HepG2 (cell line): ENCODE measurements around the gene FCER1G. TPM values are rescaled to one million over a fixed set of nuclear protein-coding genes. Genes with fewer than 3 reads are reported as not detected.
A peak's percentile ranks its signal among the peaks of the same experiment; 100 is the strongest.

Experiments
- AKAP8 ChIP-seq: sonication (generic); formaldehyde crosslinking; IDR thresholded peaks from 2 replicates; pipeline ENCODE4 v1.5.1; 2020; ENCODE audit warnings: mild to moderate bottlenecking, missing genetic modification reagents
- BRD4 ChIP-seq: sonication (generic); formaldehyde crosslinking; IDR thresholded peaks from 2 replicates; pipeline ENCODE4 v1.4.0; 2020; ENCODE audit warnings: missing genetic modification reagents
- CEBPB ChIP-seq: IDR thresholded peaks from 2 replicates; pipeline ENCODE4 v1.6.1; 2011; ENCODE audit warnings: low read depth, low read length, improper control_type of control experiment, borderline replicate concordance
- ETV5 ChIP-seq: IDR thresholded peaks from 2 replicates; pipeline ENCODE4 v1.6.1; 2018; ENCODE audit warnings: missing biosample characterization, missing genetic modification reagents, inconsistent platforms, borderline replicate concordance
- FOXP1 ChIP-seq, 2 experiments: fragments of 450-650 bp in 1 of 2; IDR thresholded peaks; 2 replicates each; pipeline ENCODE4 v1.6.1; 2017 to 2018; ENCODE audit warnings: antibody characterized with exemption in 1 of 2
- GABPB1 ChIP-seq: IDR thresholded peaks from 2 replicates; pipeline ENCODE4 v1.6.1; 2016; ENCODE audit warnings: mild to moderate bottlenecking, missing genetic modification reagents, moderate library complexity, missing compliant biosample characterization
- HDAC1 ChIP-seq: sonication (generic); formaldehyde crosslinking; IDR thresholded peaks from 2 replicates; pipeline ENCODE4 v1.5.1; 2020; ENCODE audit warnings: mild to moderate bottlenecking, missing genetic modification reagents
- MZF1 ChIP-seq: sonication (generic); formaldehyde crosslinking; IDR thresholded peaks from 2 replicates; pipeline ENCODE4 v1.8.1; 2023; ENCODE audit warnings: mild to moderate bottlenecking, missing genetic modification reagents, borderline replicate concordance
- NFE2L1 ChIP-seq: sonication (generic); formaldehyde crosslinking; IDR thresholded peaks from 2 replicates; pipeline ENCODE4 v1.4.0; 2020; ENCODE audit warnings: missing genetic modification reagents, mild to moderate bottlenecking, borderline replicate concordance
- NKX3-1 ChIP-seq: sonication (generic); formaldehyde crosslinking; IDR thresholded peaks from 2 replicates; pipeline ENCODE4 v1.5.0; 2020; ENCODE audit warnings: missing genetic modification reagents
- PHF21A ChIP-seq: sonication (generic); formaldehyde crosslinking; IDR thresholded peaks from 2 replicates; pipeline ENCODE4 v1.5.0; 2020; ENCODE audit warnings: mild to moderate bottlenecking, missing genetic modification reagents
- SALL2 ChIP-seq: sonication (generic); formaldehyde crosslinking; IDR thresholded peaks from 2 replicates; pipeline ENCODE4 v1.8.1; 2023; ENCODE audit warnings: mild to moderate bottlenecking, missing genetic modification reagents, inconsistent platforms
- SCMH1 ChIP-seq: sonication (generic); formaldehyde crosslinking; IDR thresholded peaks from 2 replicates; pipeline ENCODE4 v1.9.0; 2021; ENCODE audit warnings: missing genetic modification reagents, mild to moderate bottlenecking, borderline replicate concordance
- SOX5 ChIP-seq: IDR thresholded peaks from 2 replicates; pipeline ENCODE4 v1.6.1; 2016; ENCODE audit warnings: borderline replicate concordance
- ZBTB8A ChIP-seq: sonication (generic); formaldehyde crosslinking; IDR thresholded peaks from 2 replicates; pipeline ENCODE4 v1.4.0; 2020; ENCODE audit warnings: mild to moderate bottlenecking, low read depth, missing genetic modification reagents, borderline replicate concordance
- ZNF3 ChIP-seq: IDR thresholded peaks from 2 replicates; pipeline ENCODE4 v1.7.0; 2017; ENCODE audit warnings: inconsistent platforms
- ZNF550 ChIP-seq: sonication (generic); formaldehyde crosslinking; IDR thresholded peaks from 2 replicates; pipeline ENCODE4 v1.4.0; 2020; ENCODE audit warnings: mild to moderate bottlenecking, missing genetic modification reagents, borderline replicate concordance
- ZNF564 ChIP-seq: sonication (generic); formaldehyde crosslinking; IDR thresholded peaks from 2 replicates; pipeline ENCODE4 v1.8.1; 2023; ENCODE audit warnings: mild to moderate bottlenecking, missing genetic modification reagents
- ZNF652 ChIP-seq: IDR thresholded peaks from 2 replicates; pipeline ENCODE4 v1.6.1; 2016; ENCODE audit warnings: low read depth, borderline replicate concordance
- ZNF670 ChIP-seq: sonication (generic); formaldehyde crosslinking; IDR thresholded peaks from 2 replicates; pipeline ENCODE4 v1.8.0; 2022; ENCODE audit warnings: mild to moderate bottlenecking, missing genetic modification reagents, borderline replicate concordance
- ZNF850 ChIP-seq: sonication (generic); formaldehyde crosslinking; conservative IDR thresholded peaks from 2 replicates; pipeline ENCODE4 v1.9.0; 2021; ENCODE audit warnings: mild to moderate bottlenecking, missing genetic modification reagents
- polyA plus RNA-seq, 8 experiments: library from polyadenylated mRNA; depleted of rRNA in 3 of 8; stranded (reverse) in 7 of 8; unstranded in 1 of 8; fragments of >200 nt; fragmentation: Illumina TruSeq in 4 of 8; extraction: Trizol in 4 of 8; gene quantifications; 2 replicates each; pipeline versions ENCODE4 v1.2.1 to v1.2.3, GENCODE V29; 2011 to 2016; ENCODE audit warnings: low read depth in 4 of 8, missing spikeins in 1 of 8, mixed read lengths in 1 of 8; ENCODE audit not compliant: insufficient read depth in 1 of 8
- total RNA-seq, 5 experiments: library from RNA; depleted of rRNA; stranded (reverse); fragments of >200 nt; fragmentation: Illumina TruSeq; extraction: Trizol; gene quantifications; 2 replicates each; pipeline ENCODE4 v1.2.3, GENCODE V29; 2016; ENCODE audit warnings: low read depth in 1 of 5
- TF ChIP-seq, protein P1 (sequence below): sonication (generic); formaldehyde crosslinking; IDR thresholded peaks from 2 replicates; pipeline ENCODE4 v1.4.0; 2020; ENCODE audit warnings: mild to moderate bottlenecking, missing genetic modification reagents
- TF ChIP-seq, protein P2 (sequence below): sonication (generic); formaldehyde crosslinking; IDR thresholded peaks from 2 replicates; pipeline ENCODE4 v1.5.0; 2020; ENCODE audit warnings: mild to moderate bottlenecking, missing genetic modification reagents
- TF ChIP-seq, protein P3 (sequence below), 2 experiments: IDR thresholded peaks; 2 replicates each; pipeline ENCODE4 v1.6.1; 2011 to 2012; ENCODE audit warnings: low read length in 2 of 2, borderline replicate concordance in 1 of 2, low read depth in 1 of 2, mild to moderate bottlenecking in 1 of 2, moderate library complexity in 1 of 2

FCER1G gene
- total and polyA plus RNA-seq, 2 of the 13 experiments (the other 11 are each of a cell fraction or from before 2014, with no cell fraction given) = 1.3 to 6.4 TPM

DNA sequence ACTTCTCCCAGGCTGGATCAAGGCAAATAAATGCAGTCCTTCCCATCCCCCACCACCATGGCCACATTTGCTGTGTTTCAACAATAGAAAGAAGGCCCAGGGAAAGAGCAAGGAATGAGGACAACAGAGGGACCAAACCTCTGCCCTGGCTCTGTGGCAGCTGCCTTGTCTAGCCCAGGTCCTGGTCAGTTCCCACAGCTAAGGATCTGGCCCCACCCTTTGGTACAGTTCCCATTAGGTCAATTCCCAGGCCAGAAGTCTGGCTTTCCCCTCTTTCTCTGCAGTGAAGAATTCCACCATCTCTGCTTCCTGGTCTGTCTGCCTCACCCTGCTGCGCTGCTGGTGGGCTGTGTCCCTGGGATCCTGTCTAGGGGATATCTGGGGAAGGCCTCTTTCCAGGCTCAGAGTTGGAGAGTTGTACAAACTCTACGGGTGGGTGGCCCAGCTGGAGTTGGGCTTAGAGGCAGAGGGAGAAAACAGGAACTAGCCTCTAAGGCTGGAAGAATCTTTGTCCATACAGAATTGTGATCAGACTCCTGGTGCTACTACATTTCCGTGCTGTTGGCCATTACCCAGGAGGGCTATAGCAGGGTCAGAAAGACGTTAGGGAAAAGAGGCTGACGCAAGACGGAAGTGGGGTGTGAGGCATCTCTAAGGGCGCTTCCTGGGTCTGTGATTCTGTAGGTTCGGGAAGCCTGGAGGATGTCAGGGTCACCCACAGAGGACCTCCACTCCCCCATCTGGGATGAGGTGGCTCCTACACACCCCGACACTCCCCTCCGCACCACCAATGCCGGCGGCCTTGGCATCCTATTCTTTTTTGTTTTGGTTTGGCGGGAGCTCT, 13.9 kb upstream of the FCER1G start (continued):
- no peak for TF ChIP-seq ZNF550 (CRISPR knock-in tag)
- peak; percentile 76; the same call in 1 of the 2 replicates for TF ChIP-seq BRD4
- TF ChIP-seq, protein P1, sequence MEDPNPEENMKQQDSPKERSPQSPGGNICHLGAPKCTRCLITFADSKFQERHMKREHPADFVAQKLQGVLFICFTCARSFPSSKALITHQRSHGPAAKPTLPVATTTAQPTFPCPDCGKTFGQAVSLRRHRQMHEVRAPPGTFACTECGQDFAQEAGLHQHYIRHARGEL (CRISPR knock-in tag) = no peak
- TF ChIP-seq, protein P2, sequence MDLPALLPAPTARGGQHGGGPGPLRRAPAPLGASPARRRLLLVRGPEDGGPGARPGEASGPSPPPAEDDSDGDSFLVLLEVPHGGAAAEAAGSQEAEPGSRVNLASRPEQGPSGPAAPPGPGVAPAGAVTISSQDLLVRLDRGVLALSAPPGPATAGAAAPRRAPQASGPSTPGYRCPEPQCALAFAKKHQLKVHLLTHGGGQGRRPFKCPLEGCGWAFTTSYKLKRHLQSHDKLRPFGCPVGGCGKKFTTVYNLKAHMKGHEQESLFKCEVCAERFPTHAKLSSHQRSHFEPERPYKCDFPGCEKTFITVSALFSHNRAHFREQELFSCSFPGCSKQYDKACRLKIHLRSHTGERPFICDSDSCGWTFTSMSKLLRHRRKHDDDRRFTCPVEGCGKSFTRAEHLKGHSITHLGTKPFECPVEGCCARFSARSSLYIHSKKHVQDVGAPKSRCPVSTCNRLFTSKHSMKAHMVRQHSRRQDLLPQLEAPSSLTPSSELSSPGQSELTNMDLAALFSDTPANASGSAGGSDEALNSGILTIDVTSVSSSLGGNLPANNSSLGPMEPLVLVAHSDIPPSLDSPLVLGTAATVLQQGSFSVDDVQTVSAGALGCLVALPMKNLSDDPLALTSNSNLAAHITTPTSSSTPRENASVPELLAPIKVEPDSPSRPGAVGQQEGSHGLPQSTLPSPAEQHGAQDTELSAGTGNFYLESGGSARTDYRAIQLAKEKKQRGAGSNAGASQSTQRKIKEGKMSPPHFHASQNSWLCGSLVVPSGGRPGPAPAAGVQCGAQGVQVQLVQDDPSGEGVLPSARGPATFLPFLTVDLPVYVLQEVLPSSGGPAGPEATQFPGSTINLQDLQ (CRISPR knock-in tag) = no peak
- TF ChIP-seq GABPB1 (CRISPR knock-in tag) = no peak
- no peak for TF ChIP-seq ZNF652
- TF ChIP-seq NKX3-1 (CRISPR knock-in tag) = no peak
- no peak for TF ChIP-seq NFE2L1 (CRISPR knock-in tag)
- TF ChIP-seq ZNF670 (CRISPR knock-in tag) = no peak
- TF ChIP-seq PHF21A (CRISPR knock-in tag) = no peak
- 0 out of 2 replicates have a peak, but pooled peaks have one; percentile 49 for TF ChIP-seq SALL2
- TF ChIP-seq FOXP1 (IDR thresholded peaks at IDR 0.05) = no peak
- no peak for TF ChIP-seq FOXP1 (CRISPR knock-in tag; IDR thresholded peaks at IDR 0.05)
- peak; percentile 17; the same call in 1 of the 2 replicates for TF ChIP-seq HDAC1 (CRISPR knock-in tag)
- 0 out of 2 replicates have a peak, but pooled peaks have one; percentile 31 for TF ChIP-seq AKAP8 (CRISPR knock-in tag)
- TF ChIP-seq ZBTB8A (CRISPR knock-in tag) = no peak
- TF ChIP-seq ZNF564 (CRISPR knock-in tag) = no peak; the same call in 1 of the 2 replicates
- no peak for TF ChIP-seq MZF1
- no peak for TF ChIP-seq ZNF850 (CRISPR knock-in tag)
- TF ChIP-seq ETV5 (CRISPR knock-in tag) = no peak
- TF ChIP-seq ZNF3 (CRISPR knock-in tag) = no peak
- TF ChIP-seq, protein P3, sequence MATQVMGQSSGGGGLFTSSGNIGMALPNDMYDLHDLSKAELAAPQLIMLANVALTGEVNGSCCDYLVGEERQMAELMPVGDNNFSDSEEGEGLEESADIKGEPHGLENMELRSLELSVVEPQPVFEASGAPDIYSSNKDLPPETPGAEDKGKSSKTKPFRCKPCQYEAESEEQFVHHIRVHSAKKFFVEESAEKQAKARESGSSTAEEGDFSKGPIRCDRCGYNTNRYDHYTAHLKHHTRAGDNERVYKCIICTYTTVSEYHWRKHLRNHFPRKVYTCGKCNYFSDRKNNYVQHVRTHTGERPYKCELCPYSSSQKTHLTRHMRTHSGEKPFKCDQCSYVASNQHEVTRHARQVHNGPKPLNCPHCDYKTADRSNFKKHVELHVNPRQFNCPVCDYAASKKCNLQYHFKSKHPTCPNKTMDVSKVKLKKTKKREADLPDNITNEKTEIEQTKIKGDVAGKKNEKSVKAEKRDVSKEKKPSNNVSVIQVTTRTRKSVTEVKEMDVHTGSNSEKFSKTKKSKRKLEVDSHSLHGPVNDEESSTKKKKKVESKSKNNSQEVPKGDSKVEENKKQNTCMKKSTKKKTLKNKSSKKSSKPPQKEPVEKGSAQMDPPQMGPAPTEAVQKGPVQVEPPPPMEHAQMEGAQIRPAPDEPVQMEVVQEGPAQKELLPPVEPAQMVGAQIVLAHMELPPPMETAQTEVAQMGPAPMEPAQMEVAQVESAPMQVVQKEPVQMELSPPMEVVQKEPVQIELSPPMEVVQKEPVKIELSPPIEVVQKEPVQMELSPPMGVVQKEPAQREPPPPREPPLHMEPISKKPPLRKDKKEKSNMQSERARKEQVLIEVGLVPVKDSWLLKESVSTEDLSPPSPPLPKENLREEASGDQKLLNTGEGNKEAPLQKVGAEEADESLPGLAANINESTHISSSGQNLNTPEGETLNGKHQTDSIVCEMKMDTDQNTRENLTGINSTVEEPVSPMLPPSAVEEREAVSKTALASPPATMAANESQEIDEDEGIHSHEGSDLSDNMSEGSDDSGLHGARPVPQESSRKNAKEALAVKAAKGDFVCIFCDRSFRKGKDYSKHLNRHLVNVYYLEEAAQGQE (IDR thresholded peaks at IDR 0.05; ENCODE audit: borderline replicate concordance in 1 of 2, low read depth in 1 of 2, low read length in 2 of 2) = no peak
- TF ChIP-seq CEBPB = no peak
- TF ChIP-seq SCMH1 = no peak
- TF ChIP-seq SOX5 (CRISPR knock-in tag) = no peak
